Measurements from ENCODE around the gene CEND1.

The CEND1 gene

GRCh38 chr11:777288-778255 is 12.3 kb downstream of the CEND1 start, which contains the start of gene GATD1:
GATD1 (minus strand) TSS chr11:777487; CDS start chr11:777462, 25 bp downstream.
- DNase-seq (ENCODE audit: low read depth in 2 of 2): peak; percentile 49 to 52

DNA sequence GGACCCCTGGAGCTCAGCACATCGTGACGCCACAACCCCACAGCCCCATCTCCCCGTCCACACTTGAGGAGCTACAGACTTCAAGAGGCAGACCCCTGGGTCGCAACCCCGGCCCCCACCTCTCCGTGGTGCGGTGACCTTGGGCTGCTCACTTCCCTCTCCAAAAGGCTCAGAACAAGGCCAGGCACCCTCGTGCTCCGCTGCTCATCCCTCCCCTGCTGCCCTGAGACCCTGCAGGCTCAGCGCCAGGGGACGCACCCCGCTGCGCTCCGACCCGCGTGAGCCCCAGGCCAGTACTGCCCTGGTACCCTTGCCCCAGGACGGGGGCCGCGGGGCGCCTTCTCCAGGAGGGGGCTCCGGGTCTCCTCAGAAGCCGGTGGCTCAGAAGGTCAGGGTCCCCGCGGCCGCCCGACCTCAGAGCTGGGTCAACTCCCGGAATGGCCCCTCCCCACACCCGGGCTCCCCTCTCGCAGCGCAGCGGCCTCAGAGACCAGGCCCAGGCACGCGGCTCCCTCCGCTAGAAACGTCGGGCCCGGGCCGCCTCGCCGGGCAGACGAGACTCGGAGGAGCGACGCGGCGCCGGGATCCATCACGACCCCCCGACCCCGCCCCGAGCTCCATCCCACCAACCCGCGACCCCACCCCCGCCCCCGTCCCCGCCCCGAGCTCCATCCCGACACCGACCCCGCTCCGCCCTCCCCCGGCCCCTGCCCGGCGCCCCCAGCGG is 13.2 kb downstream of the CEND1 start:
- DNase-seq (ENCODE audit: low read depth in 2 of 2): no peak

GRCh38 chr11:776263-776560 is 13.7 kb downstream of the CEND1 start:
- DNase-seq (ENCODE audit: low read depth in 2 of 2): no peak

DNA sequence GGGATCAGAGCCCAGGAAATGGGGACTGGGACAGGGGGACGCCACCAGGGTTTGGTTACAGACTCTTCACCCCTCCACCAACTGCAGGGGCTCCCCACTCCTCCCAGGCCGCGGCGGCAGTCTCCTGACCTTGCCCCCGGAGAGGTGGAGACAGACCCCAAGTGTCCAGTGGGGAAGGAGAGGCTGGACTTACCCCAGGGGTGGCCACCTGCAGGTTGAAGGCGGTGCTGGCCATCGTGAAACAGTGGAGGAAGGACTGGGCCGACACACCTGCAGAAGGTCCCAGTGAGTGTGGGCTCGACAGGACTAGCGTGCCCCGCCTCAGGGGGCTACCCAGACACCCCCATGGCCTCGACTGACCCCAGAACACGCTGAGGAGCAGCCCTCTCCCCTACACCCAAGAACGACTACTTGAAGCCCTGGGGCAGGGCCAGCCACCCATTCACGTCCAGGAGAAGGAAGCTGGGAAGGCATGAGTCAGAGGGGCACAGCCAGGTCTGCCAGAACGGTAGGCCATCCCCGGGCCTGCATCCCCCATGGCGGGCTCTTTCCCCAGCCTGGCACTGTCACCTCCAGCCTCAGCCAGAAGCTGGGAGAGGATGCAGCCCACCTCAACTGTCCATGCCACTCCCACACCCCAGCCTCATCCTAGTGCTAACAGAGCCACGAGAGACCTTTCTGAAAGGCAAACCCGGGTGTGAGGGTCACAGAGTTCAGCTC is 14.9 kb downstream of the CEND1 start:
- DNase-seq (ENCODE audit: low read depth in 2 of 2): no peak

- DNase-seq (ENCODE audit: low read depth in 2 of 2): no peak
Measured at GRCh38 chr11:773830-774229, 16.1 kb downstream of the CEND1 start.

DNA sequence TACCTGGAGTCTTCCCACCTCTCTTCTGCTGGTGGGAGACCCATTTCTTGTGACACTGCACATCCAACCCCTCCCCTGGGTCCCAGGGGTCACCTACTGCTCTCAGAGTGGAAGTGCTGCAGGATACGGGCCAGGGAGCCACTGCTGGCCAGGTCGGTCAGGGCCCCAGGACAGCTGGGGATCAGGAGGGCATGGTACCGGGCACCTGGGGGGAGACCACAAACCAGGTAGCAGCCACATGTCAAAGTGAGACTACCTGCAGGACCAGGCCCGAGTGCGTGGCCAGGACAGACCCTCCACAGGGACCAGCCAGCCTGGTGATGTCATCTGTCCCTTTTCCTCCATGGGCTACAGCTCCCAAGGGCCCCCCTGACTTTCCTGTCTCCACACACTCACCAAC is 16.5 kb downstream of the CEND1 start:
- no peak for DNase-seq (ENCODE audit: low read depth in 2 of 2)

DNA sequence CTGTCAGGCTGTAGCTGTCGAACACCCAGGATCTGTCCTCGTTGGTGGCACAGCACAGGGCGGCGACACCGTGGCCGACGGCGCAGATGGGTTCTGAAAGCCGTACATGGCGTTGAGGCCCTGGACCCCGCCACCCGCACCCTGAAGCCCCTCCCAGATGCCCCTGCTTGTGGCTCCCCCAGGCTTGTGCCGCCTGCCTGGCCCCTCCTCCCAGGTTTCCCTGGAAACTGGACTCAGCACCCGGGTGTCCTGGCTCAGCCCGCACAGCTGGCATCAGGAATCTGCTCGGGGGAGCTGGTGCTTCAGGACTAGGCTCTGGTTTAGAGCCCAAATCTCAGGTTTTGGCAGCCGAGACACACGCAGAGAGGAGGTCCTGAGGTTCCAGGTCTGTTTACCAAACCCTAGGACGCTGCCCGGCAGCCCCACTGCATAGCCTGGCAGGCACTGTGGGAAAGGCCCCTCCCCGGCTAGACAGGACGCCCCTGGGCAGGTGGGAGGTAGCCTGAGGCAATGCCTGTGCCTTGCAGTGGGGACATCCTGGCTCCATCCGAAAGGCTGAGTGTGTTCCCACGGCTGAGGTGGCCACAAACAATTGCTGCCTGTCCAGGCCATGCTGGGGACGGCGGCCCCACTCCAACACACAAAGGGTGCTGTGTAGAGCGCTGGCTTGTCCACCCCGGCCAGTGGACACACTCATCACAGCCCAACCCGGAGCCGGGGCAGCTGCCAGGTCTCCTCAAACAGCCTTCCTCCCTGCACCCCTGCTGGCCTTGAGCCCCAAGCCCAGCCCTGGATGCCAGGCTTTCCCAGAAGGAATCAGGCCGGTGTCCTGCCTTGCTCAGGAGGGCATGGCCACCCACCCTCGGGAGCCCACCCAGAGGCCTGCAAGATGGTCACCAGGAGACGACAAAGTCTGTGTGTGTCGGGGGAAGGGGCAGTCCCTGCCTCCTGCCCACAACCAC is 17.2 kb downstream of the CEND1 start:
- DNase-seq (ENCODE audit: low read depth in 2 of 2): no peak

DNA sequence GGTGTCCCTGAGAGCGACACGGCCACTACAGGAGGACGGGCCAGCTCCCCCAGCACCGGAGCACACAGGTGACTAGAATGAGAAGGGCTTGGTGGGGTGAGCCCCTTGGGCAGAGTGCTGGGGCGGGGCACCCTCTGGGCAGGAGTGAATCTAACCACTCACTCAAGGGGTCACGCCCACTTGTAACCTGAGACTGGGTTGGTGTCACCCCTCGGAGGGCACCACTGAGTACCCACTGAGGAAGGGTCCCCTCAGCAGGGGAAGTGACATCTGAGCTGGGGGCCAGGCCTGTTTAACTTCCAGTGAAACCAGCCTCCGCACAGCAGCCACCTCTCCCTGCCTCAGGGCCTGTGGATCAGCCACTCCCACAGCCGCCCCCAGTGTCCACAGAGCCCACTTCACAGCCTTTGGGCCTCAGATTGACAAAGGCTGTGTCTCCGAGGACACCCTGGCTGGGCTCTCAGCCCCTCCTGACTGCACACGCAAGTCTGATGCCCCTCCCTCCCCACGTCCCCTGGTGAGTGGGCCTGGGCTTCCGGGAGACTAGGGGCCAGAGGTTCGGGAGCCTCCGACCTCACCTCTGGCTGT is 18.2 kb downstream of the CEND1 start:
- no peak for DNase-seq (ENCODE audit: low read depth in 2 of 2)

GRCh38 chr11:770642-771616 is 19.0 kb downstream of the CEND1 start:
- no peak for DNase-seq (ENCODE audit: low read depth in 2 of 2)

DNA sequence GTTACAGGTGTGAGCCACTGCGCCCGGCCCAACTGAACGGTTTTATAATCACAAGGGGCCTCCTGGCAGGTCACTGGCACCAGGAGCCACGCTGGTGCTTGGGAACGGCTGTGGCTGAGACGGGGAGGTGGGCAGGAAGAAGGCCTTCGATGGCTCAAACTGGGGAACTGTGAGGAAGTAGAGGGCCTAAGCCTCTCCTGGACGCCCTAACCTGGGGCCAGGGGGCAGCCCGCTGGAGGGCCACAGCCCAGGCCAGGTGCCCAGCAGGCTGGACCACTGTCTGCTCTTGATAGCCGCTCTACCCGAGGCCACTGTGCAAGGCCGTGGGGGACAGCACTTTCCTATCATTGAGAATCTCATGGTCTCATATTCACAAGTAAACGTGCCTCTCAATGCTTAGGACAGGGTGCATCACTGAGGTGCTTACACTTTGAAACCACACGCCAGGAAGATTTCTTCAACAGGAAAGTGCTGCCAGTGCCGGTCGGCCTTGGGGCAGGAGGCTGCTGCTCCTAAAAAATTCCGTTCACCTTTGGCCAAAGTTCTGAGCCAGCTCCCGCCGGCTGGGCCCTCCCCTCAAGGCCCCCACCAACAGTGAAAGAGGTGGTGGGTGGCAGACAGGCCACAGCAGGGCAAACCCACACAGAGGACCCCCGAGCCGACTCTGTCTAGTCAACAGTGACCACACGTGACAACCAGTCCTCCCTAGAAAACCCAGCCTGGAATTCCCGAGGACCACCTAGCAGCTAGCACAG is 19.8 kb downstream of the CEND1 start:
- DNase-seq (ENCODE audit: low read depth in 2 of 2): no peak

GRCh38 chr11:767238-767637 is 22.7 kb downstream of the CEND1 start:
- no peak for DNase-seq (ENCODE audit: low read depth in 2 of 2)

DNA sequence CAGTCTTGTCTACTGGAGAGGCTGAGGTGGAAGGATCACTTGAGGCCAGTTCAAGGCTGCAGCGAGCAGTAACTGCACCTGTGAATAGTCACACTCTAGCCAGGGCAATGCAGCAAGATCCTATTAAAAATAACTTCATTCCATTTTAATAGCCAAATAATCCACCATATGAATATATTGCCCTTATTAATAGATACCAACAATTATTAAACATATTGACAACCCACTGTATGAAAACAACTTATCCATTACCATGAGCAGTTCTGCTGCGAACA is 23.0 kb downstream of the CEND1 start:
- no peak for DNase-seq (ENCODE audit: low read depth in 2 of 2)

DNA sequence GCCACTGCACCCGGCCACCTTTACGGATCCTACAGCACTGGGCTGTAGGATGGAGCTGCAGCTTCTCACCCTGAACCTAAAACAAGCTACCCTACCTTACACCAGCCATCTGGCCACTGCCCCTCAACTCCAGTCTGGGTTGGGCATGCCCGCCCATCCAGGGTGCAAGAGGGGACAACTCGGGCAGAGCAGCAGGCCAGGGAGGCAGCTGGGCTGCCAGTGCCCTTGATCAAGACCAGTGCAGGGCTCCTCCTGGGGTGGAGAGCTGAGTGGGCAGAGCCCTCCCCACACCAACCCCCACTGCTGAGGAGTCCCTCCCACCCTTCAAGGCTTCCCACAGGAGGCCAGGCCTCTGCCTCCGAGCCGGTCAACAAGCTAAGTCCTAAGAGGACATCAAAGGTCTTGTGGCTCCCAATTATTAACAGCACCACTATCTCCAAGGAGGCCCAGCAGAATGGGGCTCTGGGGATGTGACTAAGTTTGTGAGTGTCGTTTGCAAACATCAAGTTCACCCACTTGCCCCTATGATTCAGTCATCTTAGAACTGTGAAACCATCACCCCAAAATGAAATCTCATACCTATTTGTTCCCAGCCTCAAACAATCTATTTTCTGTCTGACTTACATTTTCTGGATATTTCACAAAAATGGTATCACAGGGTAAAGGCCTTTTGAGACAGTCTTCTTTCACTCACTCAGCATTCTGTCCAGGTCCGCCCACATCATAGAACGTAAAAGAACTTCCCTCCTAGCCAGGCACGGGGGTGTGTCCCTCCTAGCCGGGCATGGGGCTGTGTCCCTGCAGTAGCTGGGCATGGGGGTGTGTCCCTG is 23.6 kb downstream of the CEND1 start:
- no peak for DNase-seq (ENCODE audit: low read depth in 2 of 2)

DNA sequence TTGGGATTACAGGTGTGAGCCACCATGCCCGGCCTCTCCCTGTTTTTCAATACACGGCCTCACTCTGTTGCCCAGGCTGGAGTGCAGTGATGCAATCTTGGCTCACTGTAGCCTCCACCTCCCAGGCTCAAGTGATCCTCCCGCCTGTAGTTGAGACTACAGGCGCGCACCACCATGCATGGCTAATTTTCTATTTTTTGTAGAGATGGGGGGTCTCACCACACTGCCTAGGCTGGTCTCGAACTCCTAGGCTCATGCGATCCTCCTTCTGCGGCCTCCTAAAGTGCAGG is 24.1 kb downstream of the CEND1 start:
- DNase-seq (ENCODE audit: low read depth in 2 of 2): no peak

DNA sequence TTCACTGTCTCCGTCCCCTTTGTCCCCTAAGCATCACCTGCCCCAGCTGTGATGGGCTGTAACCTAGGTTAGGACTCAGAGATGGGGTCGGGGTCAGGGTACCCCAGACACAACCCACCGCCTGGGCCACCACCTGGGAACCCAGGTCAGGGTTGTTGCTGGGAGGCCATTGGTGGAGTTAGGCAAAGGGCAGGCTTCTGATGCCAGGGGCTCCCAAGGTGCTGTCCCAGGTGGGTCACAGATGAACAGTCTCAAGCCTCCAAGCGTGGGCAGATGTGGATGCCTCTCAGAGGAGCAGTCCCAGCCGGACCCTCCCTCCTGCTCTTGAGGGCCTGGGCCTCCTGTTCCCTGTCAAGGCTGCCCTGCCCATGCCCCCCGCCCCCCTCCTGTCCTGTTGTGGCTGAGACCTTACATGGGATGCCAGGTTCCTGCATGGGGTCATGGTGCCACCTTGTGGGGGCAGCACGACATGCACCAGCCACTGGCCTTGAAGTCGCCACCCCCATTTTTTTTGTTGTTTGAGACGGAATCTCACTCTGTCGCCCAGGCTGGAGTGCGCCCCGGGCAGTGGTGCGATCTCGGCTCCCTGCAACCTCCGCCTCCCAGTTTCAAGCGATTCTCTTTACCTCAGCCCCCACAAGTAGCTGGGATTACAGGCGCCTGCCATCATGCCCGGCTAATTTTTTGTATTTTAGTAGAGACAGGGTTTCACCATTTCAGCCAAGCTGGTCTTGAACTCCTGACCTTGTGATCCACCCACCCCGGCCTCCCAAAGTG is 24.7 kb downstream of the CEND1 start:
- DNase-seq (ENCODE audit: low read depth in 2 of 2): no peak

GRCh38 chr11:764322-765024 is 25.4 kb downstream of the CEND1 start:
- DNase-seq (ENCODE audit: low read depth in 2 of 2): no peak

Data from fibroblast of skin of left biceps (primary cell).